Keratinocyte (primary cell): ENCODE measurements around the gene MAP3K9. TPM values are rescaled to one million over a fixed set of nuclear protein-coding genes. Genes with fewer than 3 reads are reported as not detected.

Source experiments
- DNase-seq: peaks from one replicate; pipeline ENCODE4 v3.0.0-alpha.2; 2011; ENCODE audit warnings: low read depth, missing footprints, low spot score
- FAIRE-seq: peaks from 2 replicates; lab custom pipeline; 2011; peaks lifted over from hg19 to GRCh38; lab: Jason Lieb, UNC
- H2AFZ ChIP-seq: 2 replicates; pipeline ENCODE4 v1.6.0; 2012; ENCODE audit warnings: low read length, control low read depth, inconsistent platforms; ENCODE audit not compliant: control insufficient read depth
- H3K27ac ChIP-seq: 2 replicates; pipeline ENCODE4 v1.5.1; 2011; ENCODE audit warnings: low read length; ENCODE audit not compliant: control insufficient read depth, insufficient read depth
- H3K27me3 ChIP-seq: 3 replicates; pipeline ENCODE4 v1.6.0; 2011; ENCODE audit warnings: low read length; ENCODE audit not compliant: control insufficient read depth, insufficient read depth; ENCODE audit errors: extremely low read depth
- H3K36me3 ChIP-seq, 2 experiments: 2 replicates in 1 of 2; 3 replicates in 1 of 2; pipeline ENCODE4 v1.5.1; 2011; ENCODE audit warnings: low read length in 2 of 2, mild to moderate bottlenecking in 1 of 2; ENCODE audit not compliant: control insufficient read depth in 2 of 2, insufficient read depth in 2 of 2; ENCODE audit errors: extremely low read depth in 1 of 2
- H3K4me1 ChIP-seq: 3 replicates; pipeline ENCODE4 v1.5.1; 2011; ENCODE audit warnings: low read length; ENCODE audit not compliant: control insufficient read depth, insufficient read depth; ENCODE audit errors: extremely low read depth
- H3K4me2 ChIP-seq: 3 replicates; pipeline ENCODE4 v1.6.0; 2011; ENCODE audit warnings: low read depth, low read length; ENCODE audit not compliant: control insufficient read depth, insufficient read depth; ENCODE audit errors: extremely low read depth
- H3K4me3 ChIP-seq, 3 experiments: fragments of 200-600 bp in 1 of 3; sonication (generic) in 1 of 3; 2 replicates in 2 of 3; 3 replicates in 1 of 3; pipeline ENCODE4 v1.5.1; 2011 to 2016; ENCODE audit warnings: low read length in 3 of 3, mild to moderate bottlenecking in 3 of 3, control low read depth in 2 of 3, inconsistent platforms in 1 of 3, low read depth in 1 of 3, mixed read lengths in 1 of 3, mixed run types in 1 of 3, moderate library complexity in 1 of 3; ENCODE audit not compliant: control insufficient read depth in 2 of 3, insufficient read depth in 2 of 3; ENCODE audit errors: extremely low read depth in 1 of 3
- H3K79me2 ChIP-seq: 2 replicates; pipeline ENCODE4 v1.6.0; 2012; ENCODE audit warnings: low read length; ENCODE audit not compliant: control insufficient read depth, insufficient read depth
- H3K9ac ChIP-seq: 3 replicates; pipeline ENCODE4 v1.6.0; 2011; ENCODE audit warnings: low read length; ENCODE audit not compliant: control insufficient read depth, insufficient read depth; ENCODE audit errors: extremely low read depth
- H3K9me1 ChIP-seq: 3 replicates; pipeline ENCODE4 v1.6.0; 2011; ENCODE audit warnings: low read length; ENCODE audit not compliant: control insufficient read depth, insufficient read depth; ENCODE audit errors: extremely low read depth
- H3K9me3 ChIP-seq: 2 replicates; pipeline ENCODE4 v1.5.1; 2012; ENCODE audit warnings: low read depth, low read length; ENCODE audit not compliant: control insufficient read depth
- H4K20me1 ChIP-seq: 3 replicates; pipeline ENCODE4 v1.6.0; 2011; ENCODE audit warnings: low read length; ENCODE audit not compliant: control insufficient read depth, insufficient read depth; ENCODE audit errors: extremely low read depth
- CTCF ChIP-seq, 3 experiments: IDR thresholded peaks in 1 of 3; conservative IDR thresholded peaks in 1 of 3; optimal IDR thresholded peaks in 1 of 3; 2 replicates in 2 of 3; 3 replicates in 1 of 3; pipeline versions ENCODE3 to v1.5.1; 2011; ENCODE audit warnings: low read length in 3 of 3, mild to moderate bottlenecking in 3 of 3, moderate library complexity in 2 of 3, control low read depth in 1 of 3, inconsistent platforms in 1 of 3; ENCODE audit not compliant: insufficient read depth in 2 of 3; ENCODE audit errors: extremely low read depth in 1 of 3
- EZH2 ChIP-seq: IDR thresholded peaks from one replicate; pipeline ENCODE4 v1.6.1; 2012; ENCODE audit warnings: inconsistent platforms, mild to moderate bottlenecking, low read length, moderate library complexity
- dilution Hi-C: fragments of 300-500 bp; cut with MboI; formaldehyde crosslinking; loops from one replicate; pipeline ENCODE4 v1.7.0; 2020; ENCODE audit warnings: low sequenced_read_pairs; ENCODE audit not compliant: extremely low pct_ligation_motif_present
- polyA plus RNA-seq, 5 experiments: library from polyadenylated mRNA; depleted of rRNA in 3 of 5; stranded (reverse) in 3 of 5; stranded (forward) in 1 of 5; unstranded in 1 of 5; fragments of >200 nt; gene quantifications; 1 replicate in 1 of 5; 2 replicates in 3 of 5; 3 replicates in 1 of 5; pipeline versions ENCODE4 v1.2.1 to v1.2.3, GENCODE V29; 2011 to 2012; ENCODE audit warnings: missing spikeins in 2 of 5, low read depth in 1 of 5, low replicate concordance in 1 of 5

Gene MAP3K9
- polyA plus RNA-seq, 1 donor (not counting 4 experiments of a cell fraction or from before 2014, with no cell fraction given), result 7.2 TPM

- Histone ChIP-seq H3K9me3 (no peaks in the 10 kb centered on the region), H3K4me1 (peaks cover 18% of the 10 kb centered on the region), H3K27ac (no peak overlapping the region), H3K36me3 (peaks cover 20 to 32% of the 10 kb centered on the region in 2 experiments), H3K27me3 (no peaks in the 10 kb centered on the region), H2AFZ (no peak overlapping the region), H3K9ac (no peak overlapping the region), H3K4me2 (no peak overlapping the region), H3K79me2 (no peaks in the 10 kb centered on the region), H4K20me1 (no peaks in the 10 kb centered on the region), H3K4me3 (no peak overlapping the region), H3K9me1 (no peaks in the 10 kb centered on the region)
- TF ChIP-seq CTCF (optimal IDR thresholded peaks at IDR 0.05 in 1 of 3, IDR thresholded peaks at IDR 0.05 in 1 of 3, conservative IDR thresholded peaks at IDR 0.05 in 1 of 3; ENCODE audit: extremely low read depth in 1 of 3, insufficient read depth in 2 of 3, low read length in 3 of 3), result no peak
- TF ChIP-seq EZH2, result no peak
- dilution Hi-C loops, result no loop called here
- no peak for DNase-seq
- FAIRE-seq, result no peak
These were observed 84.4 kb downstream of the MAP3K9 start for GRCh38 chr14:70724944-70725343.

GRCh38 chr14:70724110-70724509, 85.2 kb downstream of the MAP3K9 start:
- H4K20me1 ChIP-seq, result no peaks in the 10 kb centered on the region
- dilution Hi-C loops, result no loop called here
- H3K9me3 ChIP-seq, result no peaks in the 10 kb centered on the region
- H2AFZ ChIP-seq, result no peak overlapping the region
- H3K9ac ChIP-seq, result no peak overlapping the region
- TF ChIP-seq EZH2, result no peak
- no peak for TF ChIP-seq CTCF (optimal IDR thresholded peaks at IDR 0.05 in 1 of 3, IDR thresholded peaks at IDR 0.05 in 1 of 3, conservative IDR thresholded peaks at IDR 0.05 in 1 of 3; ENCODE audit: extremely low read depth in 1 of 3, insufficient read depth in 2 of 3, low read length in 3 of 3)
- no peak for FAIRE-seq
- no peak overlapping the region for H3K27ac ChIP-seq
- H3K36me3 ChIP-seq, result peaks cover 15 to 23% of the 10 kb centered on the region in 2 experiments
- H3K79me2 ChIP-seq, result no peaks in the 10 kb centered on the region
- H3K4me1 ChIP-seq, result peaks cover 18% of the 10 kb centered on the region
- H3K27me3 ChIP-seq, result no peaks in the 10 kb centered on the region
- no peak for DNase-seq
- no peaks in the 10 kb centered on the region for H3K9me1 ChIP-seq
- no peak overlapping the region for H3K4me3 ChIP-seq
- H3K4me2 ChIP-seq, result peak overlapping the region; percentile 31
